Progenitor cell of endocrine pancreas (in vitro differentiated cells): ENCODE data around the gene DTNBP1. TPM values are rescaled to one million over a fixed set of nuclear protein-coding genes. Genes with fewer than 3 reads are reported as not detected.

ENCODE experiments used
- DNase-seq: peaks from one replicate; pipeline ENCODE4 v3.0.0; 2021; ENCODE audit warnings: low spot score; ENCODE audit not compliant: unreplicated experiment
- H3K27ac Mint-ChIP-seq: 2 replicates; pipeline ENCODE4 v1.8.0; 2021; ENCODE audit warnings: mild to moderate bottlenecking, moderate library complexity, mixed read lengths
- H3K27me3 Mint-ChIP-seq: 2 replicates; pipeline ENCODE4 v1.8.0; 2021; ENCODE audit warnings: mixed read lengths
- H3K36me3 Mint-ChIP-seq: 2 replicates; pipeline ENCODE4 v1.8.0; 2022; ENCODE audit warnings: mixed read lengths; ENCODE audit not compliant: insufficient read depth
- H3K4me1 Mint-ChIP-seq: 2 replicates; pipeline ENCODE4 v1.8.0; 2021; ENCODE audit warnings: low read depth, mixed read lengths
- H3K4me3 Mint-ChIP-seq: 2 replicates; pipeline ENCODE4 v1.8.0; 2021; ENCODE audit warnings: low read depth, mild to moderate bottlenecking, moderate library complexity, mixed read lengths
- H3K9me3 Mint-ChIP-seq: 2 replicates; pipeline ENCODE4 v1.8.0; 2021; ENCODE audit warnings: low read depth, mixed read lengths
- total RNA-seq: library from RNA; stranded (reverse); gene quantifications from 2 replicates; pipeline ENCODE4 v1.2.1, GENCODE V29; 2021
- TF ChIP-seq, protein P1 (sequence below): fragments of 200-600 bp; sonication (generic); IDR thresholded peaks from one replicate; pipeline ENCODE4 v1.5.0; 2021; ENCODE audit warnings: antibody characterized with exemption, mild to moderate bottlenecking; ENCODE audit not compliant: unreplicated experiment

Gene DTNBP1
- total RNA-seq, 1 donor from 2014 or later, result 17.7 TPM

GRCh38 chr6:15484140-15484539 lies 178.7 kb downstream of the DTNBP1 start:
- Mint-ChIP-seq H3K4me3 (no peak overlapping the region), H3K27ac (peak overlapping the region; percentile 65), H3K27me3 (no peaks in the 10 kb centered on the region), H3K9me3 (no peaks in the 10 kb centered on the region), H3K36me3 (peaks cover 12% of the 10 kb centered on the region), H3K4me1 (peaks cover 40% of the 10 kb centered on the region)
- no peak for DNase-seq
- TF ChIP-seq, protein P1, sequence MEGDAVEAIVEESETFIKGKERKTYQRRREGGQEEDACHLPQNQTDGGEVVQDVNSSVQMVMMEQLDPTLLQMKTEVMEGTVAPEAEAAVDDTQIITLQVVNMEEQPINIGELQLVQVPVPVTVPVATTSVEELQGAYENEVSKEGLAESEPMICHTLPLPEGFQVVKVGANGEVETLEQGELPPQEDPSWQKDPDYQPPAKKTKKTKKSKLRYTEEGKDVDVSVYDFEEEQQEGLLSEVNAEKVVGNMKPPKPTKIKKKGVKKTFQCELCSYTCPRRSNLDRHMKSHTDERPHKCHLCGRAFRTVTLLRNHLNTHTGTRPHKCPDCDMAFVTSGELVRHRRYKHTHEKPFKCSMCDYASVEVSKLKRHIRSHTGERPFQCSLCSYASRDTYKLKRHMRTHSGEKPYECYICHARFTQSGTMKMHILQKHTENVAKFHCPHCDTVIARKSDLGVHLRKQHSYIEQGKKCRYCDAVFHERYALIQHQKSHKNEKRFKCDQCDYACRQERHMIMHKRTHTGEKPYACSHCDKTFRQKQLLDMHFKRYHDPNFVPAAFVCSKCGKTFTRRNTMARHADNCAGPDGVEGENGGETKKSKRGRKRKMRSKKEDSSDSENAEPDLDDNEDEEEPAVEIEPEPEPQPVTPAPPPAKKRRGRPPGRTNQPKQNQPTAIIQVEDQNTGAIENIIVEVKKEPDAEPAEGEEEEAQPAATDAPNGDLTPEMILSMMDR, result no peak

DNA sequence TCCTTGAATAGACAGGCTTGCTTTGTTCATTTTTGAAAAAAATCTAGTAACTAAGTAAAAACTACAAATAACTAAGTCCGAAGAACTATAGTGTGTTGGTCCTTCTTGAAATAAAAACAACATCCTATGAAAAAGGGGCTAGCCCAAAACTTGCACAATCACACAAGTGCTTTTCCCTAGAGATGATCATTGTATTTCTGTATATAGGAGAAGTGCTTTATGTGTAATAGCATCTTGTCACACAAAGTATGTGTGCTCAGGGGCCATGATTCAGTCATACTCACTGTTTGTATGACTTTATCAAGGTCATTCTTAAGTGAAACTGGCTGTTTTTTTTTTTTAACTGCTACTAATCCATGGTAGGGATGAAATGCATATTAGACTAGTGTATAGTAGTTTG lies 179.8 kb downstream of the DTNBP1 start:
- Mint-ChIP-seq H3K4me1 (peaks cover 41% of the 10 kb centered on the region), H3K4me3 (no peak overlapping the region), H3K9me3 (no peaks in the 10 kb centered on the region), H3K27me3 (no peaks in the 10 kb centered on the region), H3K36me3 (peaks cover 9% of the 10 kb centered on the region), H3K27ac (no peak overlapping the region)
- TF ChIP-seq, protein P1, result no peak
- DNase-seq, result no peak

GRCh38 chr6:15481390-15482291 lies 181.2 kb downstream of the DTNBP1 start:
- no peak overlapping the region for H3K4me3 Mint-ChIP-seq
- TF ChIP-seq, protein P1, result no peak
- H3K27me3 Mint-ChIP-seq, result no peaks in the 10 kb centered on the region
- H3K9me3 Mint-ChIP-seq, result no peaks in the 10 kb centered on the region
- H3K27ac Mint-ChIP-seq, result peak overlapping the region; percentile 14
- peaks cover 41% of the 10 kb centered on the region for H3K4me1 Mint-ChIP-seq
- DNase-seq, result no peak
- peaks cover 6% of the 10 kb centered on the region for H3K36me3 Mint-ChIP-seq

DNA sequence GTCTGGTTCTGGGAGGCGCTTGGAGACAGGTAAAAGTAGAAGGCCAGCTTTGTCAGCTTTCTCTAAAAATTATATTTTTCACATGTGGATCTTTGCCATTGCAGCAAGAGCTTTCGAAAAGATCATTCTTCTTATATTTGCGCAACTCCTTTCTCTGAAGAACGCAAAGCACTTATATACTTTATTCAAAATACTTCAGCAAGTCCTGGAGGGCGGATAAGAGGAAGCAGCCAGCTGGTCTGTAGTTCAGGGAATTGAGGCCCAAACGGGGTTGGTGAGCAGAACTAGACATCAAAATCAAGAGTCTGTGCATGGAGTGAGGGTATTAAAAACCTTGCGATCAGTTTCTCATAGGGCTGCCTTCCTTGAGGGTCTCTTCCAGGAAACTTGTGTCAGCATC lies 182.3 kb downstream of the DTNBP1 start:
- TF ChIP-seq, protein P1, result no peak
- Mint-ChIP-seq H3K36me3 (peaks cover 9% of the 10 kb centered on the region), H3K4me1 (peaks cover 41% of the 10 kb centered on the region), H3K27me3 (no peaks in the 10 kb centered on the region), H3K4me3 (no peak overlapping the region), H3K9me3 (no peaks in the 10 kb centered on the region), H3K27ac (peak overlapping the region; percentile 26)
- DNase-seq, result no peak

DNA sequence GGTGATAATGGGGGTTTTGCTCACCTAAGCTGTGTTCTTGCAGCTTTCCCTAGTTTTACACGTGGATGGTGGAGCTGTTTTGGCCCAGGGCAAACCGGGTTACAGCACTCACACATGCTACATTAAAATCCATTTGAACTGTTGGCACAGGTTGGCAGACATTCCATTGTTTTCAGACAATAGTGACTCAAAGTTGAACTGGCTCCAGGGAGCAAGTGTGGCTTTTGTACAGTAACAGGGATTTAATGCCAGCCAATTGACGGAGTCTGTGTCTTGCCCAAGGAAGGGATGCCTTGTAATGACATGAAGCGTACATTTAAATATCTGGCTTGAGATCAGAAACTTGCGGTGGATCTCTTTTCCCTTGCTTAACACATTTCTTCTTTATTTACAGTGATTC lies 183.1 kb downstream of the DTNBP1 start:
- Mint-ChIP-seq H3K27ac (no peak overlapping the region), H3K4me1 (peaks cover 38% of the 10 kb centered on the region)
- DNase-seq, result no peak

More for the DNA sequence above, 183.1 kb downstream of the DTNBP1 start:
- Mint-ChIP-seq H3K36me3 (peaks cover 11% of the 10 kb centered on the region), H3K9me3 (no peaks in the 10 kb centered on the region), H3K27me3 (no peaks in the 10 kb centered on the region), H3K4me3 (no peak overlapping the region)
- TF ChIP-seq, protein P1, result no peak
